ENCODE data around the gene EXOC3. TPM values are rescaled to one million over a fixed set of nuclear protein-coding genes. Genes with fewer than 3 reads are reported as not detected.

Gene EXOC3
- total RNA-seq, 1 donor from 2014 or later, result 23.8 TPM

GRCh38 chr5:428754-429452 lies 14.1 kb upstream of the EXOC3 start:
- H3K4me3 ChIP-seq (ENCODE audit: low read depth, low read length), result no peak overlapping the region
- no peak for TF ChIP-seq CTCF (conservative IDR thresholded peaks at IDR 0.05; ENCODE audit: low read depth, low read length)
- DNase-seq (ENCODE audit: low read depth), result no peak

- no peak overlapping the region for H3K4me3 ChIP-seq (ENCODE audit: low read depth, low read length)
- DNase-seq (ENCODE audit: low read depth), result no peak
- TF ChIP-seq CTCF (conservative IDR thresholded peaks at IDR 0.05; ENCODE audit: low read depth, low read length), result no peak
Observed at GRCh38 chr5:429453-430188, 13.4 kb upstream of the EXOC3 start.

- TF ChIP-seq CTCF (conservative IDR thresholded peaks at IDR 0.05; ENCODE audit: low read depth, low read length), result no peak
- no peak for DNase-seq (ENCODE audit: low read depth)
- no peak overlapping the region for H3K4me3 ChIP-seq (ENCODE audit: low read depth, low read length)
Observed at GRCh38 chr5:430214-430925, 12.6 kb upstream of the EXOC3 start.

GRCh38 chr5:431001-431710 lies 11.8 kb upstream of the EXOC3 start:
- no peak overlapping the region for H3K4me3 ChIP-seq (ENCODE audit: low read depth, low read length)
- peak; percentile 64 for TF ChIP-seq CTCF (conservative IDR thresholded peaks at IDR 0.05; ENCODE audit: low read depth, low read length)
- no peak for DNase-seq (ENCODE audit: low read depth)

- H3K4me3 ChIP-seq (ENCODE audit: low read depth, low read length), result no peak overlapping the region
- no peak for TF ChIP-seq CTCF (conservative IDR thresholded peaks at IDR 0.05; ENCODE audit: low read depth, low read length)
- no peak for DNase-seq (ENCODE audit: low read depth)
Observed at GRCh38 chr5:431711-432050, 11.3 kb upstream of the EXOC3 start.

GRCh38 chr5:432201-432927 lies 10.6 kb upstream of the EXOC3 start:
- DNase-seq (ENCODE audit: low read depth), result no peak
- TF ChIP-seq CTCF (conservative IDR thresholded peaks at IDR 0.05; ENCODE audit: low read depth, low read length), result no peak
- H3K4me3 ChIP-seq (ENCODE audit: low read depth, low read length), result no peak overlapping the region

Measured in epithelial cell of proximal tubule (primary cell).